Stomach (tissue), 9 donors: Measurements from ENCODE around the gene STARD7. TPM values are rescaled to one million over a fixed set of nuclear protein-coding genes. Genes with fewer than 3 reads are reported as not detected.

Experiments used
- DNase-seq, 2 donors: peaks; one replicate each; pipeline versions ENCODE4 v3.0.0 to v3.0.0-alpha.2; 2013 to 2019
- H3K27ac ChIP-seq, 5 donors: fragments of 200-600 bp in 4 of 5; sonication (generic) in 4 of 5; one replicate each; pipeline ENCODE4 v1.5.1; 2013 to 2019; ENCODE audit warnings: mild to moderate bottlenecking in 1 of 5, moderate library complexity in 1 of 5
- H3K27me3 ChIP-seq, 3 donors: fragments of 200-600 bp; sonication (generic); one replicate each; pipeline ENCODE4 v1.5.1; 2017 to 2019; ENCODE audit warnings: mixed run types in 1 of 3
- H3K36me3 ChIP-seq, 4 donors: fragments of 200-600 bp; sonication (generic); 1 replicate in 3 of 4; 2 replicates in 1 of 4; pipeline ENCODE4 v1.5.1; 2016 to 2019
- H3K4me1 ChIP-seq, 4 donors: fragments of 200-600 bp; sonication (generic); one replicate each; pipeline ENCODE4 v1.5.1; 2016 to 2019
- H3K4me3 ChIP-seq, 4 donors: fragments of 200-600 bp; sonication (generic) in 3 of 4; one replicate each; pipeline ENCODE4 v1.5.1; 2016 to 2019; ENCODE audit warnings: mild to moderate bottlenecking in 1 of 4
- H3K9me3 ChIP-seq, 4 donors: fragments of 200-600 bp; sonication (generic); one replicate each; pipeline ENCODE4 v1.5.1; 2016 to 2019
- CTCF ChIP-seq, 7 experiments: fragments of 450-650 bp in 4 of 7; fragments of 200-600 bp in 3 of 7; sonication (generic) in 3 of 7; IDR thresholded peaks; one replicate each; pipeline ENCODE4 v1.5.1; 2016 to 2019; ENCODE audit warnings: antibody characterized with exemption in 7 of 7, control low read depth in 2 of 7, mild to moderate bottlenecking in 1 of 7
- EP300 ChIP-seq: sonication (generic); formaldehyde crosslinking; IDR thresholded peaks from one replicate; pipeline ENCODE4 v1.6.1; 2017; ENCODE audit warnings: antibody characterized with exemption
- POLR2A ChIP-seq, 4 donors: fragments of 450-650 bp; IDR thresholded peaks; one replicate each; pipeline ENCODE4 v1.6.1; 2016; ENCODE audit warnings: antibody characterized with exemption in 4 of 4, control low read depth in 2 of 4, mild to moderate bottlenecking in 1 of 4, moderate library complexity in 1 of 4
- POLR2AphosphoS5 ChIP-seq, 3 donors: sonication (generic); formaldehyde crosslinking; IDR thresholded peaks; one replicate each; pipeline ENCODE4 v1.6.1; 2016; ENCODE audit warnings: antibody characterized with exemption in 3 of 3
- WGBS, 5 donors: extraction: QIAGEN DNeasy Blood & Tissue Kit in 3 of 5; methylation state at CpG; one replicate each; pipeline versions ENCODE4 v1.1.5 to v1.1.7; 2013 to 2018; 5-methylcytosine and 5-hydroxymethylcytosine counted together
- intact Hi-C: fragments of 100-400 bp; cut with DNase I; formaldehyde crosslinking; loops from one replicate; pipeline ENCODE4 v1.15.1; 2023; ENCODE audit warnings: low total_unique reads
- polyA plus RNA-seq, 3 donors: library from polyadenylated mRNA; stranded (reverse); fragments of 200-250 nt; gene quantifications; one replicate each; pipeline ENCODE4 v1.2.3, GENCODE V29; 2013
- total RNA-seq, 5 donors: library from RNA; depleted of rRNA; stranded (reverse); fragments of >200 nt; gene quantifications; one replicate each; pipeline versions ENCODE4 v1.1.0 to v1.2.3, GENCODE V29; 2014 to 2016
- donor health status: healthy with polysubstance abuse.
- donor health status: Bipolar disorder and iron deficiency.
- donor health status: healthy.

Gene STARD7
- total and polyA plus RNA-seq, 8 donors = 30.3 to 165 (median 48.7) TPM

GRCh38 chr2:96243843-96244242, 35.2 kb upstream of the STARD7 start:
- intact Hi-C loops = no loop called here
- no peak overlapping the region for H3K4me3 ChIP-seq
- H3K27ac ChIP-seq = no peak overlapping the region
- peaks cover 0 to 23% (median 11%) of the 10 kb centered on the region in 4 donors for H3K36me3 ChIP-seq
- DNase-seq = no peak
- no peak for TF ChIP-seq POLR2AphosphoS5 (IDR thresholded peaks at IDR 0.05)
- no peak for TF ChIP-seq EP300
- no peak for TF ChIP-seq CTCF (IDR thresholded peaks at IDR 0.05)
- no peak for TF ChIP-seq POLR2A (IDR thresholded peaks at IDR 0.05)
- 87 to 96% (median 94%) methylated on average over 5 of the region's 5 CpGs for WGBS, 5 donors
- no peaks in the 10 kb centered on the region for H3K27me3 ChIP-seq
- H3K9me3 ChIP-seq = no peaks in the 10 kb centered on the region
- peaks cover 0 to 43% (median 3%) of the 10 kb centered on the region in 4 donors for H3K4me1 ChIP-seq

DNA sequence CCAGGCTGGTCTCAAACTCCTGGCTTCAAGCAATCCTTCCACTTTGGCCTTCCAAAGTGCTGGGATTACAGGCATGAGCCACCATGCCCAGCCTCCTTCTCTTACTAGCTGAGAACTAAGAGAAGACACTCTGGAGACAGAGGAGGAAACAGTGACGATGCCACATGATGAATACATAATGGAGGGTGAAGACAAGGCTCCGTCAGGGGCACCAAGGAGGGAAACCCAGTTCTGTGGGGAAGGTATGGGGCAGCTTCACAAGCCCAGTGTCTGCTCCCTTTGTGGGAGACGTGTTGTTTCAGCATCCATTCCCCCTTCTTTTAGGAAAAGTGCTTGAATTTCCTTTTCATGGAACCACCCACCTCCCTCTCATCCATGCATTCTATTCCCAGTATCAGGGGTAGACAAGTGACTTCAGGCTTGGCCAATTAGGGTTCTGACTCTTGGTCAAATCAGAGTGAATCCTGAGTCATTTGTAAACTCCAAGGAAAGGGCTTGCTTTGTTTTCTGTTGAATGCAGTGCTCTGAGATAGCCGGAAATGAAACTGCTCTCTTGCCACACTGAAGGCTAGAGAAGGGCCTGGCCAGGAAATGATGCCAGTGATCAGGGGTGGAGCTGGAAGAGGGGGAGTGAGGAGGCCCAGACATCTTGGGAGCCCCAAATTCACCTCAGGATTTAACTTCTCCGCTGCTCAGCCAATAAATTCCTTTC, 33.4 kb upstream of the STARD7 start:
- H3K9me3 ChIP-seq = no peaks in the 10 kb centered on the region
- DNase-seq = peak; percentile 34 to 67
- no peak overlapping the region for H3K4me3 ChIP-seq
- H3K36me3 ChIP-seq = peaks cover 0 to 25% (median 16%) of the 10 kb centered on the region in 4 donors
- intact Hi-C loops = no loop called here
- H3K4me1 ChIP-seq = peaks cover 0 to 30% (median 3%) of the 10 kb centered on the region in 4 donors
- H3K27me3 ChIP-seq = no peaks in the 10 kb centered on the region
- H3K27ac ChIP-seq = peak overlapping the region; percentile 47 to 84 (median 71)
- TF ChIP-seq POLR2AphosphoS5 (IDR thresholded peaks at IDR 0.05) (peak in 2 of 3 donors; percentile 46 to 52), EP300 (no peak), CTCF (IDR thresholded peaks at IDR 0.05) (no peak), POLR2A (IDR thresholded peaks at IDR 0.05) (no peak)
- 70 to 81% (median 72%) methylated on average over 5 of the region's 5 CpGs for WGBS, 5 donors

- intact Hi-C loops = no loop called here
- peaks cover 0 to 22% (median 3%) of the 10 kb centered on the region in 4 donors for H3K4me1 ChIP-seq
- 77 to 100% (median 92%) methylated on average over 1 to 2 of the region's 2 CpGs for WGBS, 5 donors
- peak overlapping the region in 2 of 5 donors; percentile 79 to 84 for H3K27ac ChIP-seq
- no peaks in the 10 kb centered on the region for H3K9me3 ChIP-seq
- no peak overlapping the region for H3K4me3 ChIP-seq
- peaks cover 0 to 25% (median 16%) of the 10 kb centered on the region in 4 donors for H3K36me3 ChIP-seq
- no peak for DNase-seq
- H3K27me3 ChIP-seq = no peaks in the 10 kb centered on the region
- TF ChIP-seq POLR2A (IDR thresholded peaks at IDR 0.05) (no peak), CTCF (IDR thresholded peaks at IDR 0.05) (no peak), POLR2AphosphoS5 (IDR thresholded peaks at IDR 0.05) (no peak), EP300 (no peak)
Measured at GRCh38 chr2:96241227-96241626, 32.6 kb upstream of the STARD7 start.

DNA sequence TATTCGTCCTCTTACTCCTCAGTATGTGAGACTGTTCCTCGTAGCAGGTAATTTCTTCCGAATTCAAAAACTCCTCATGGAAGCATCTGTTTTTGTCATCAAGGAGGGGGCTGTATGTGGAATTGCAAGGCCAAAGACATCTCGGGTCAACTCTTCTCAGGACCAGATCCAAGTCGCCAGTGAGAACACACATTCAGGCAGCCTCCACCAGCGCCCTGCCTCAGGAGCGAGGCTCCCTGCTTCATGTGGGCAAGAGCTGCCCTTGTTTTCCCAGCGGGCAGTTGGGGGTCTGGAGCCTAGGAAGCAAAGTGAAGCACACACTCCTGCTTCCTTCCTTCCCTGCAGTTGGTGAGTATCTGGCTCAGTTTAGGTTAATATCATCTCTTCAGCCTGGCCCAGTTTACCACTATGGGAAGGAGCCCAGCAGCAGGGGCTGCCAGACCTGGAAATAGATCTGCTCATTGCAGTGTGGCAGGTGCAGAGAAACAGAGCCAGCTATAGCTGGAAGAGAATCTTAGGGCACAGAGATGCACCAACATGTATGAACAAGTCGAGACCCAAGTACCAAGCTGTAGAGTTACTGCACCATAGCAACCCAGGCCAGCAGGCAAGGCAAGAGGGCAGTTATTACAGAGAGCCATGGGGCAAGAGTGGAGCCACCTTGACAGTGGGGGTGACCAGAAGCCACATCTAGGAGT, 31.9 kb upstream of the STARD7 start:
- no peak for TF ChIP-seq POLR2AphosphoS5 (IDR thresholded peaks at IDR 0.05)
- no peak for TF ChIP-seq EP300
- TF ChIP-seq CTCF (IDR thresholded peaks at IDR 0.05) = no peak
- no peak for TF ChIP-seq POLR2A (IDR thresholded peaks at IDR 0.05)

More for the DNA sequence above, 31.9 kb upstream of the STARD7 start:
- H3K4me1 ChIP-seq = peaks cover 0 to 17% (median 3%) of the 10 kb centered on the region in 4 donors
- intact Hi-C loops = no loop called here
- peaks cover 0 to 25% (median 16%) of the 10 kb centered on the region in 4 donors for H3K36me3 ChIP-seq
- H3K4me3 ChIP-seq = no peak overlapping the region
- peak overlapping the region in 1 of 5 donors; percentile 79 for H3K27ac ChIP-seq
- WGBS, 5 donors = 89 to 96% (median 95%) methylated on average over 9 of the region's 9 CpGs
- H3K27me3 ChIP-seq = no peaks in the 10 kb centered on the region
- no peak for DNase-seq
- no peaks in the 10 kb centered on the region for H3K9me3 ChIP-seq
